HPDE6-E6E7 (cell line): ENCODE results near the gene CDC42BPA.
A peak's percentile ranks its signal among the peaks of the same experiment; 100 is the strongest.

Experiments used
- DNase-seq: peaks from one replicate; pipeline ENCODE4 v3.0.0; 2011; ENCODE audit warnings: missing footprints; ENCODE audit errors: extremely low spot score

CDC42BPA gene

DNA sequence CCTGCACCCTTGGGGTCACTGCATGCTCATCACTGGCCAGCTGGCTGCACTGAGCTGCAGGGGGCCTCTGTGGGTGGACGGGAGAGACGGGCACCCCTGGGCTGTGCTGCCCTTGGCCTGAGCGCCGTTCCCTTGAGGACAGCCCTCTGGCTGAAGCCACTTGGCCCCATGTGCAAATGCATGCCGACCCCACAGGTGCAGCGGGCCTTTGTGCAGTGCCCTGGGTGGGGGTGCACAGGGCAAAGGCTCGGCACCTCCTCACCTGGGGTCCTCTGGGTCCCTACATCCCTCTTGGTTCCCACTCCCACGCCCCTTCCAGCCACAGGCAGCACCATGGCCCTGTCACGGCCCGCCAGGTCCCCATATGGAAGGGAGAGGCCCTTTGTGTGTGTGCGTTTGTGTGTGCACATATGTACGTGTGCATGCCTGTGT is 336.9 kb downstream of the CDC42BPA start:
- no peak for DNase-seq

DNA sequence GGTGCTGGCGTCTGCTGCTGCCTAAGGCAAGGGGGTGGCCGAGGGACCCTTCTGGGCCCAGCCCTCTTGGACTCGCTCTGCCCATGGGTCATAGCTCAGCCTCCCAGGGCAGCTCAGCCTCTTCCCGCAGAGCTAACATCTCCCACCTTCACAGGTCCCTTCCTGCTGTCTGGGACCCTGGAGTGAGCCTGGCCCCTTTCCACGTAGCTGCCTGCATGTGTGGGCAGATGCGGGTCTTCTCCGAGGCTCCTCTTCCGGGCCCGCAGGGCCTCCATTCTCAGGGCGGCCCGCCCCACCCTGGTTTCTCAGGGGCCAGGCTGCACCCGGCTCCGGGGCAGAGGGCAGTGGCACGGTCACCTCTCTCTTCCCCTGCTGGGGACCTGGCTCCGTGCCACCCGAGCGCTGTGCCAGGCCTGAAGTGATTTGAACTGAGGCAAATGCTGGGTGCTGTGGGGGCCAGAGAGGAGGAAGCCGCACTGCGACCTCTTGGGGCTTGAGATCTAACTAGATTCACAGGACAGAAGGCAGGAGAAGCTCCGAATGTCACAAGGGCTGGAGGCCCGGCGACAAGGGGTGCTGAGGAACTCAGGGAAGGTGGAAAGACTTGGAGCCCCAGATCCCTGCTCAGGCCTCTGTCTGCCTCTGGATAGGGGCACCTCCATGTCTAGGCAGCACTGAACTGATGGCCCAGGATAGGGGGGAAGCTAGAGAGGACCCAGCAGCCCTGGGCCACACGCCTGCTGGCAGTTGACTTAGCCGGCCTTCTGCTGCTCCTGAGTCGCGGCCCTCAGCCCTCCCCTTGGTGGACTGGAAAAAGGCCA is 337.5 kb downstream of the CDC42BPA start:
- no peak for DNase-seq

DNA sequence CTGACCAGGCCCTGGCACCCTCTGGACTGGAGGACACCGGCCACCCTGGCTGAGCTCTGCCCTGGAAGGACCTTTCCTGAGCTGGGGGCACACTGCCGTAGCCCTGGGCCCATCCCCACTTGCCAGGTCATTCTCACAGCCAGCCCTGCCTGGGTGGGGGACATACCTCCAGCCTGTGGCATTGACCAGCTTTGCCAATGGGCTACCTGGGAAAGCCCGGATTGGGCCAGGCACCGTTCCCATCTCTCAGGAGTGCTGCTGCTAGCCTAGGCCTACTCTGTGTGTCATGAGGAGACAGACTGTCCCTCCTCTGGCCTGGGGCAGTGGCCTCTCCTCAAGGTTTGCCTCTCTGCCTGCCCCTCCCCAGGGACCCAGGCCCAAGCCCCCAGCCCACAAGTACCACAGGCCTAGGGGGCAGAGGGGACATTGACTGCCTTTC is 338.2 kb downstream of the CDC42BPA start:
- DNase-seq, result no peak

DNA sequence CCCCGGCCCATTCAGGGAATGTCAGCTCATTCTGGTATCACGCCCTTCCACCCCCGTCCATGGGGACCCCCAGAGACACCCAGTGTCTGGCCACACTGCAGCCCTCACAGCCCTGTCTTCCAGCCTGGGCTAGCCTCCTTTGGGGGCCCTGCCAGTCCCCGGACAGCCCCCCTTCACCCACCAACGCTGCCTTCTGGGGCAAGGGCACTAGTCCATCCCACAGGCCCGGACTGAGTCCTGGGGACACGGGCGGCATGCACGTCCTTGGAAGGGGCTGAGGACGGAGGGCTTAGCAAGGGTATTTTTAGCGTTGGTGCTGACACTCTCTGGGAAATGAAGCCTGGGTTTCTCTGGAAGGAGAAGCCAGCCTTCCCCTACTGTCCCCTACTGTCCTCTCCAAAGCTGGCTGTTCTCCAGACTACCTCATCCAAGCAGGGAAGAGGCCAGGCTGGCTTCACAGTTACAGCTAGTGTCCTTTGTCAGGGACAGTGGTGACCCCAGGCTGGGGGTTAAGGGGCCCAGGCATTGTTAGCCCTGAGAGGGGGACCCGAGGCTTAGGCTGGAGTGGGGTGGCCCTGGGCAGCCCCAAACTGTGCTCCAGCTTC is 338.7 kb downstream of the CDC42BPA start:
- DNase-seq, result no peak

DNA sequence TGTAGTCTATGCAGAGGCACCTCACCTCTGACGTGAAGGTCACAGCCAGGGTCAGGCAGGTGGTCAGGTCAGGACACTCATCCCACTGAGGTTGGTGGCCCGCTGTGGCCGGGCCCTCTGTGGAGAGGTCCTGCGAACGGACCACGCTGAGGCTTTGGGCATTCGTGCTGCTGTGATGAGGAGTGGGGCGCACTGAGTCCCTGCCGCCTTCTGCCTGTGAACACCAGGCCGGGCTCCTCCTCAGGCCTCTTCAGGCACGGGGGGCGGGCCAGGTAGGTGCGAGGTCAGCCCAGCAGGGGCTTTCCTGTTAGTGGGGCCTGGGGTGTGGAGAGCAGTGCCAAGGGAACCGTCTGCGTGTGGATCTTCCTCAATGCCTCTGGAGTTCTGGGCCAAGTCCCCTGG is 339.2 kb downstream of the CDC42BPA start:
- DNase-seq, result no peak

DNA sequence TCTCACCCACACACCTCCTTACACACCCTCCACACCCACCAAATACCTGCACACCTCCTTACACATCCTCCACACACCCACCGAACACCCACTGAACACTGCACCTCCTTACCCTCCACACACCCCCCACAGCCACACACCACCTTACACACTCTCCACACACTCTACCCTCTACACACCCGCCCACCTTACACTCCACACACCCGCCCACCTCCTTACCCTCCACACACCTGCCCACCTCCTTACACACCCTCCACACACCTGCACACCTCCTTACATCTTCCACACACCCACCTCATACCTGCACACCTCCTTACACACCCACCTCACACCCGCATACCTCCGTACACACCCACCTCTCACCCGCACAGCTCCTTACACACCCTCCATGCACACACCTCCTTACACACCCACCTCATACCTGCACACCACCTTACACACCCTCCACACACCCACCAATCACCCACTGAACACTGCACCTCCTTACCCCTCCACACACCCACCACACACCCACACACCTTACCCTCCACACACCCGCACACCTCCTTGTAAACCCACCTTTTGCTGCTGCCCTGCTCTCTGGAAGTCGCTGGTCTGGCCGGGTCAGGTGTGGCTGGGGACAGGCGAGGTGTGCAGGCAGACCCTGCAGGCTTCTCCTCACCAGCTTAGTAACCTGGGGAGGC is 339.7 kb downstream of the CDC42BPA start:
- DNase-seq, result no peak

DNA sequence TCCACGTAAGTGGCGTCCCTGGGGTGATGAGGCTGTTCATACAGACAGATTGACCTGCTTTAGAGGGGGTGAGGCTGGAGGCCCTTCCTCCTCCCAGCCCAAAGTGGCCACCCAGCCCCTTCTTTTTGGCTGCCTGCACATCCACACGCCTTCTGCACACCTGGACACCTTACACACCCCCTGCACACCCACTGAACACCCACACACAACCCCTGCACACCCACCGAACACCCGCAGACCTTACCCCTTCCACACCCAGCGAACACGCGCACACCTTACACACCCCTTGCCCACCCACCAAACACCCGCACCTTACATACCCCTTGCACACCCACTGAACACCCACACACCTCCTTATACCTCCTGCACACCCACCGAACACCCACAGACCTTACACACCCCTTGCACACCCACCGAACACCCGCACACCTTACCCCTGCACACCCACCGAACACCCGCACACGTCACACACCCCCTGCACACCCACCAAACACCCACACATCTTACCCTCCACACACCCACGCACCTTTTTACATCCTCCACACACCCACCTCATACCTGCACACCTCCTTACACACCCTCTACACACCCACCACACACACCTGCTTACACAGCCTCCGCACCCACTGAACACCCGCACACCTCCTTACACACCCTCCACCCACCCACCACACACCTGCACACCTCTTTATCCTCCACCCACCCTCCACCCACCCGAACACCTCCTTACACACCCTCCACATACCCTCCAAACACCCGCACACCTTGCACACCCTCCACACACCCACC is 340.5 kb downstream of the CDC42BPA start:
- no peak for DNase-seq

DNA sequence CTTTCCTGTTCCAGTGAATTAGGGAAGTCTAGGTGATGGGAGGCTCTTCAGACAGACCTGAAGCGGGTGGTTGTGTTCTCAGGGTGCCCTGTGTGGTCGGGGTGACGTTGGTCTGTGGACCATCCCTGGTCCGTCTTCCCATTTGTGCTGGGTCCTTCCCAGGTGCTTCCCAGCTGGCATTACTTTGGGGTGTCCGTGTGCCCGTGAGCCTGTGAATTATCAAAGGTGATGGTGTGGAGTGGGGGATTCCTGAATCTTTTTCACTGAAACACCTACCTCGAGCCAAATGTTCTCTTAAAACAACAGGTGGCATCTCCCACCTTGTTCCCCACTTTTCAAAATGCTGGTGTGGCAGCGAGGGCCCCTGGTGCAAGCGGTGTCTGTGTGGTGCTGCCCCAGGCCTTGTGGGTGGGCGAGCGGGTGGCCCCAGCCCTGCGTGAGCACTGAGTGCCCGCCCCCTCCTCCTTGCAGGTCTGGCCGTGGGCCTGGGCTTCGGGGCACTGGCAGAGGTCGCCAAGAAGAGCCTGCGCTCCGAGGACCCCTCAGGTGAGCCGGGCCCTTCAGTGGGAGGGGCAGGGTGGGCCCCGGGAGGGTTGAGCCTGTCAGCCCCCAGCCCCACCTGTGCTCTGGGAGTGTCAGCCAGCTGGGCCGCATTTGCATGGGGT is 341.2 kb downstream of the CDC42BPA start:
- DNase-seq, result no peak

DNA sequence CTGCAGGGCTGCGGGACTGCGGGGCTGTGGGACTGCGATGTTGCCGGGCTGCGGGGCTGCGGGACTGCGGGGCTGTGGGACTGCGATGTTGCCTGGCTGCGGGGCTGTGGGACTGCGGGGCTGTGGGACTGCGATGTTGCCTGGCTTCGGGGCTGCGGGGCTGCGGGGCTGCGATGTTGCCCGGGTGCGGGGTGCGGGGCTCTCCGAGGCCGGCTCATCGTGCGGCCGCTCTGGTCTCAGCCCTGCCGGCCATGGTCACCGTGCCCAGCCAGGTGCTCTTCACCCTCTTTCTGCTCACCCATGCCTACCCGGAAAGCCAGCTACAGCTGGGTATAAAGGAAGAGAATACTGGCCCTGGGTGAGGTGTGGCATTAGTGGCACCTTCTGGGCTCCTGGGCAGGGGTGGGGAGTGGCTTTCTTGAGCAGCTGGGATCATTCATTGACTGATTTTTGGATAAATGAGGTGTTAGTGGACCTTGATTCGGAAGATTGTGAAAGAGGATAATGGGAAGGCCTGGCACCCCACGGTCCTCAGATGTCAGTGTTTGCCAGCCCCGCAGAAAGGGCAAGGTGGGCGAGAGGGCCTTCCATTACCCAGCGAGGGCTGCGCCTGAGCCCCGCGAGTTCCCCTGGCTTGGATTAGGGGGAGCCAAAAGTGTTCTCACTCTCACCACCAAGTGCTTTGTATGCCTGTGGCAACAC is 341.9 kb downstream of the CDC42BPA start:
- no peak for DNase-seq

DNA sequence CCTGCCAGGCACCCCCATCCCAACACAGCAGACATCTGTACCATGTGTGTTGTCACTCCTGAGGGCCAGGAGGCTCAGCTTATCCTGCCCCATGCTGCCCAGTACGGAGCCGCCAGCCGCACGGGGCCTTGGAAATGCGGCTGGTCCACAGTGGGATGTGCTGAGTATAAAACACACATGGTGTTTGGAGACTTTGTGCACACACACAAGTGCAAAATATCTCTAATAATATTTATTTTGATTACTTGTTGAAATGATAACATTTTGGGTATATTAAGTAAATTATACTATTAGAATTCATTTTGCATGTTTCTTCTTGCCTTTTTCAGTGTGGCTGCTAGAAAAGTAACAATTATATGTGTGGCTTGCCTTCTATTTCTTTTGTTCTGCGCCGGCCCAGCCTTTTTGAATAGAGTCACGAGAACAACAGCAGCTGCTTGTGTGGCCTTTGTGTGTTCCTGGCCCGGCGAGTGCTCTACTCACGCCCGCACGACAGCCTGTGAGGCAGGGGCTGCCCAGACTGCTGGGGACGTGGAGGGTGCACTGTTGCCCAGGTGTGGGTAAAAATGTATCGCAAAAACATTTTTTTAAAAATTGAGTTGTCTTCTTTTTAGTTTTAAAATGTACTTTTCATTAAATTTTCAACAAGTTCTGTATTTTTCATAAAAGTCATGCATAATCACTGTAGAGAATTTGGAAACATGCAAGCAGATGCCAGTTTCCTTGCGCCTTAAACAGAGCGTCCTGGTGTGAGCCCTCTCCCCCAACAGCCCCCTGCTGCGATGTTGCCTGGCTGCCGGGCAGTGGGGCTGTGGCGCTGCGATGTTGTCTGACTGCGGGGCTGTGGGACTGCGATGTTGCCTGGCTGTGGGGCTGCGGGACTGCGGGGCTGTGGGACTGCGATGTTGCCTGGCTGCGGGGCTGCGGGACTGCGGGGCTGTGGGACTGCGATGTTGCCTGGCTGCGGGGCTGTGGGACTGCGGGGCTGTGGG is 342.7 kb downstream of the CDC42BPA start:
- no peak for DNase-seq

DNA sequence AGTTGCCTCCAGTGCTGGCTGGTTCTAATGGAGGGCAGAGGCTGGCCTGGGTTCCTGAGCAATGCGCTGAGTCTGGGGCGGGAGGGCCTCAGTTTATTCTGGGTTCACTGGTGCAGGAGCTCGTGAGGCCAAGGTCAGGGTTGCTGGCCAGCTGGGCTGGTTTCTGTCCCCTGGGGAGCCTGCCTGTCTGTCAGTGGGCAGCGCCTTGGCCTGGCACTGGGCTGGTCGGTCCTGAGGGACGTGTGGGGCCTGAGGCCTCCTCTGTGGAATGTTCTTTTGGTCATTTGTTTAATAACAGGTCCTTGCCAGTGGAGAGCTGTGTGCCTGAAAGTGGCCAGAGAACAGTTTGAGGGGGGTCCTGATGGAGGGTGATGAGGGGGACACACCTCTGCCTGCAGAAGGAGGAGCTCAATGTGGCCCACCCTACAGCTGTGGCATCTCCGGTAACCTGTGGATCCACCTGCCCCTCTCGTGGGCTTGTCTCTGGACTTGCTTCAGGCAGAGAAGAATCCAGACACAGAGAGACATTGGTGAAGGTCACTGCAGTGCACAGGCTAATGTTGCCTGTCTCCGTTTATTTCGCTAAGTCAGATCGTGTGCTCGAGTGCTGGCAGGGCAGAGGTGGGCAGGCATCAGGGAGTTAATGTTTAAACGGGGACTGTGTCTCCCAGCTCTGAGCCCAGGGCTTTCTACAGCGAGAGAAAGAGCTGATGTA is 343.6 kb downstream of the CDC42BPA start:
- no peak for DNase-seq

DNA sequence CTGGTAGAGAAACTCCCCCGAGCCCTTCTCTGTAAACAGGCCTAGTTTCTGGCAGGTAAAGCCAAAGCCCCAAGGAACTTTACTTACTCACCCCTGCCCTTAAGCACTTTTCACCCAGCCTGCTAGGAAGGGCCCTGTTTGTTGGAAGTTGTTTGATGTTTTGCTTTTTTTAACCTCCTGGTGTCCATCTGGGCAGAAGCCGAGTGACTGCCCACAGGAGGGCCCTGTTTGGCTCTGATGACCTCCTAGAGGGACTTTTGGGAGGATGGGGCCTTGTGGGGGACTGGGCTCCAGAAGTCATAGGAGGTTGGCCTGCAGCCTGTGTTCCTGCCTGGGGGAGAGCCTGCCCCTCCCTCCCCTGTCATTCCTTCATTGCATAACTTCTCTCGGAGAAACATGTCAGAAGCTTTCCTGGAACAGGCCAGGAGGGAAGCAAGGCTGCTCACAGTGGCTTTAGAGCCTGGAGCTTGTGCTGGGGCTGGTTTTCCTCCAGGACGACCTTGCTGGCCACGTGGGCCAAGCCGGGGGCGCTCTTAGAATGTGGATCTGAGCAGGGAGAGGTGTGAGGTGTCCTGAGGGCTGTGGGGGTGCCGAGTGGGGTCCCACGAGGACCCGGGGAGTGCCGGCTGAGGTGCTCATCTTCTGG is 344.3 kb downstream of the CDC42BPA start:
- peak; percentile 21 for DNase-seq

DNA sequence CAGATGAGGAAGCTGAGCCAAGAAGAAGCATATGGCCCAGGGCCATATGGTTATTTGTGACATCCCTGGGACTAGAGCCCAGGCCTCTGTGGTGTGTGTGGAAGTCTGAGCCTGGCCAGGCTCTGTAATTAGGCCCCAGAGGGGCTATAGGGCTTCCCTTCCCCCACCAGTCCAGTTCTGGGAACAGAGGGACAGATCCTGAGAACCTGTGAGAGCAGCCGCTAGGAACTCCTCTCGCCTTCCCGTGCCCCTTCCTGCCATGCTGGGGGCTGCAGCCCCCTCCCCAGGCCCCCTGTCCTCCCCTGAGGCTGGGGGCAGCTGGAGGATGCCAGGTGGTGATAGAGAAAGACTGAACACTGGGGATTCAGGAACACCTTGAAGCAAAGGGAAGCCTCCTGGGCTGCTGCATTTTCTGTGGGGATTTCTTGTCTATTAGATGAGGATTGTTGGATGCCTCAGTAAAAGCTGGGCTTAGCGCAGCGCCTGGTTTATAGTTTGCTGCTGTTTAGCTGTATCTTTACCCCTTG is 344.9 kb downstream of the CDC42BPA start:
- DNase-seq, result no peak

DNA sequence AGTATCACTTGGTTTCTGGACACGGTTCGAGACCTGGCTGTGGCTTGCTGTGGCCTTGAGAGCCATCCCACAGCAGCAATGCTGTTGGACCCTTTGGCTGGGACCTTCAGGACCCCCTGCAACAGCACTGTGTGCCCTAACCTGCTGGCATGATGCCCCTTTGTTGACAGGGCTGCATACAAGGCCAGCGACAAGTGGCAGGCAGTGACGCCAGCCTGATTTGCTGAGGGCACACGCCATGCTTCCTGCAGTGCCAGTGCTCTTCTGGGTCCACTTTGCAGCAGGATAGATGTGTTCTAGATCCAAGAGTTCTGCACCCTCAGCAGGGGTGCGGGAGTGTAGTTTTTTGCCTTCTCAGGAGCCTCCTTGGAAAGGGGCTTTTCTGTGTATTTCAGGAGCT is 345.4 kb downstream of the CDC42BPA start:
- no peak for DNase-seq

DNA sequence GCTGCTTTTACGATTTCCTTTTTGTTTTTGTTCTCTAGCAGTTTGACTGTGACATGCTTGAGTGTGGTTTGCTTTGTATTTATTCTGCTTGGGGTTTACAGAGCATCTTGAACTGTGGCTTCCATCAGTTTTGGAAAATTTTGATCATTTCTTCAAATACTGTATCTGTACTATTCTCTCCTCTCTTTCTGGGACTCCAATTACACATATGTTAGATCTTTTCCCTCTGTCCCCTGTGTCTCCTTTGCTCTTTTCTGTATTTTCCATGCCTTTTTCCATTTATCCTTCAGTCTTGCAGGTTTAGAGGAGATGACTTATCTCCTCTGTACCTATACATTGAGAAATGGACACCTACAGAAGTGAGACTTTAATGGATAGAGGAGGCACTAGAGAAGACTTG is 346.5 kb downstream of the CDC42BPA start:
- no peak for DNase-seq

DNA sequence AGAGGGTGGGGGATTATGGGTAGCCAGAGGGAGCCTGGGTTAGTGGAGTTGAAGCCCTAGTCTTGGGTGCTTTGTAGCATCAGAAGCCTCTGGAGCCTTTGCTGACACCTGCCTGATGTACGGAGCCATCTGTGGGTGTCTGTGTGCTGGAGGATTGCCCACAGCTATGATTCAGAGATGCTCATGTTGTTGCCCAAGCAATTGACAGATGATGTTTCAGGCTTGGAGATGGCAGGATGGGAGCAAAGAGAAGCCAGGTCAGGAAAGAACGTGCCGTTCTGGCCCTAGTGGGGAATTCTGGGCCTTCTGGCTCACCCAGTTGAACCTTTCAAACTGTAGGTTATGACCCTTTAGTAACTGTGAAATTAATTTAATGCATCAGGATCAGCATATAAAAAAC is 350.6 kb downstream of the CDC42BPA start:
- DNase-seq, result no peak

DNA sequence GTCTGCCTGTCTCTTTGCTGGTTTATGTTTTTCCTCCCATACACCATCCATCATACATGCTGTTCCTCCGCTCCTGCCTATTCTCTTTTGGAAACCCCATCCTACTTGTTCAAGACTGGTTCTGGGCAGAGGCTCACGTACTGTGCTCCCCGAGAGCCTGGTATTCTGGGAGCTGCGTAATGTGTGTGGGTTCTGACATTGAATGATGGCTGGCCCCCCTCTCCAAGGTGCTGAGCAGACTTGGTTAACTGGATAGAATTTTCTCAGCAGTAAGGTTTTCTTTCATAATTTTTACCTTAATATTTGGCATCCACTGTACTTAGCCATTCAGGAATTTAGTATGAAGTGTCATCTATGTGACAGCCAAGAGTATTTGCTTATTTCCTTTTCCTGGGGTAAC is 351.6 kb downstream of the CDC42BPA start:
- DNase-seq, result no peak
